ENCODE measurements around the gene ZNF70.

Gene ZNF70

DNA sequence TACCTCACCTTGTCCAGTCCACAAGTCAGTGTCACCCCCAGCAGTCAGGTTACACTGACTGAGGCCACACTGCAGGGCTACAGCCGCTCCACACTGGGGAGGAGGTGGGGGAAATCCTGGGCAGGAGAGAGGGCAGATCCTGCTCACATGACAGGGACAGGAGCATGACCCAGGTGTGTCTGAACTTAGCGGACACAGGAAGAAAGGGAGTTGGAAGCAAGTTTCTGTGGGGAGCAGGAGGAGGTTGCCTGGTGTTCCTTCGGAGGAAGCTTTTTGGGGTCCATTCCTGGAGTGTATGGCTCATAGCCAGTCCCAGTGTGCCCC, 27.6 kb upstream of the ZNF70 start:
- DNase-seq, result no peak

DNA sequence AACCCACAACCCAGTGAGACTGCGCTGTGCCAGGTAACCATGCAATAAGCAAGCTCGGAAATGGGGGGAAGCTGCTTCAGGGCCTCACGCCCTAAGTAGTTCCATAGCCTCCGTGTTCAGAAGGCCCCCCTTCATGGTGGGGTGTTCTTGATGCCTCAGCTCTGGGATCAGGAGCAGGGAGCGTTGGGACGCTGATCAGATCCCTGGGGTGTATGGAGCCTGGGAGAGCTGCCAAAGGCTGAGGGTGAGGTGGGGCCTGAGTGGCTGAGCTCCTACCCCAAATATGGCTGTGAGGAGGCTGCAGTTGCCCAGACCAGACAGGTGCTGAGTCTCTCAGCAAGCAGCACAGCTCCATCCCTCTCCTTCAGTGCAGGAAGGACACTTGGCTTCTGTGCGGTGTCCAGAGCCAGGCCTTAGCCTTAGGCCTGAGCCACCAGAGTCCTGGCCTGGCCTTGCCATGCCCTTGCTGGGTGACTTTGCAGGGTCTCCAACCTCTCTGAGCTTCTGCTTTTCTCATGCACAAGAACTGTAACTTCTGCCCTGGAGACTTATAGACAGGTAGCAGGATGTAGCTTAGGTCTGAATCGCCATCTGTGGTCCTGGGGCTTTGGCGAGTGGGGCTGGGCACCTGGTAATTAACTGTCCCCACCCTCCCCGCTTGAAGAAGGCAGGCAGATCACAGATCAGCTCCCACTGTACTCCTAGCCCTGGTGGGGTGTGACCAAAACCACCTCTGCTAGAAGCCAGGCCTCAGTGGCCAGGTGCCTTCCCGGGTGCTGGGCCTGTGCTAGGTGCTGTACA, 27.1 kb upstream of the ZNF70 start:
- no peak for DNase-seq

- no peak for DNase-seq
Observed at GRCh38 chr22:23775779-23776375, 25.0 kb upstream of the ZNF70 start.

DNA sequence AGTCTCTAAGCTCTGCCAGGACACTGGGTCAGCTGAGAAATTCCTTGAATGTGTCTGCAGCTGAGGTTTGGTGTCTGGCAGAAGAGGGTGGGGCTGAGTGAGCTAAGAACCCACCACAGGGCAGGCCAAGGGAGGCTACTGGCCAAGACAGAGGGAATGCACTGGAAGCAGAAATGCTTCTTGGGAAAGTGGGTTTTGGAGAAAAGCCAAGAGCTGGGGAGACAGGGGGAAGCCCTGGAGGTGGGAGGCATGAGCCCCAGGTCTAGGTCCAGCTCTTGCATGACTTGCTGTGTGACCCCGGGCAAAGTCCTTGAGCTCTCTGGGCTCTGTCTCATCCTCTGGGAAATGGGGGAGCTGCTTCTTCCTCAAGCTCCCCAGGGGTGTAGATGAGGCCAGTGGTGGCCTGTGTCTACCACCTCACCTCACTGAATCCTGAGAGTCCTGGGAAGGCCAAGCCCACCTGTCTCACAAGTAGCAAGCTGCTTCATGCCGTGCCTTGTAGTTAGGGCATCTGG, 24.1 kb upstream of the ZNF70 start:
- DNase-seq, result no peak

GRCh38 chr22:23774114-23774921, 23.4 kb upstream of the ZNF70 start:
- DNase-seq, result no peak

DNA sequence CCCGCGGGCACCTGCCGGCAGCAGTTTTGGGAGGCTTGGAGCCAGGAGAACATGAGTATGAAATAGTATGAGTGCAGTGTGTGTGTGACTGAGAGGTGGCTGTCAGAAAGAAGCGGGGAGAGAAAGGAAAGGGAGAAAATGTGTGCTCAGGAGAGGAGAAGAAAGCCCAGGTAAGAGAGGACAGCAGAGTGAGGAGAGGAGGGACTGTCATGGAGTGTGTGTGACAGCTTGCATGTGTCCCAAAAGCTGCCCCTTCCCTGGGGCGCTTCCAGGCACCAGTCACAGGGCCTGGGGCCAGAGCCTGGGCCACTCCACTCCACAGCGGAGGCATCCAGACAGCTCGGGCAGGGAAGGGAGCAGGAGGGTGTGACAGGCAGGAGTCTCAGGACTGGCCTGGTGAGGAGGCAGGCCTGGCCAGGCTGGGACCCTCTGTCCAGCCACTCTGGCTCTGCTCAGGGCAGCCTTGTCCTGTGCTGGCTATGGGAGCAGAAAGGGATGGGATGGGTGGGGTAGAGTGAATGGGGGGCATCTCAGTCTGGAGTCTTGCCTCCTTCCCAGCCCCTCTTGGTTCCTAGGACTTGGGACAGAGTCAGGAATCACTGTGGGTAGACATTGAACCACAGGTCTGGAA, 22.7 kb upstream of the ZNF70 start:
- DNase-seq, result no peak

GRCh38 chr22:23772649-23773473, 21.9 kb upstream of the ZNF70 start, which contains the start of gene MMP11:
Gene MMP11, plus strand, starts transcription at chr22:23772849. Its CDS starts 22 bp downstream, at chr22:23772871.
- peak; percentile 28 to 55 (median 35) for DNase-seq

DNA sequence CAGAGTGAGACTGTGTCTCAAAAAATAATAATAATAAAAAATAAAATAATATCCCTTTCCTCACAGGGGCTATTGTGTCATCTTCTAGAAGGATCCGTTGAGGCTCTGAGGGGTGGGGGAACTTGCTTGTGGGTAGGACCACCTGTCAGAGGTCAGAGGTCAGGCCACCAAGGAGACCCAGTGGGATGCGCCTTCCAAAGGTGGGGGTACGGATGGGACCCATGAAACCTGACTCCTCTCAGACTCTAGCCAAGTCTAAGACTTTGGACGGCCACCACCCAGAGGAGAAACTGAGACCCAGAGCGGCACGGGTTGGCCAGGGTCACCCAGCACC, 21.4 kb upstream of the ZNF70 start:
- DNase-seq, result no peak

- no peak for DNase-seq
Observed at GRCh38 chr22:23769321-23769965, 18.5 kb upstream of the ZNF70 start.

GRCh38 chr22:23767673-23768548, 17.0 kb upstream of the ZNF70 start, which contains the start of gene CHCHD10:
Gene CHCHD10, minus strand, starts transcription at chr22:23767972. Its CDS starts 98 bp downstream, at chr22:23767874.
- peak; percentile 49 to 75 (median 63) for DNase-seq

- no peak for DNase-seq
Observed at GRCh38 chr22:23767303-23767672, 16.4 kb upstream of the ZNF70 start.

GRCh38 chr22:23764899-23765881, 14.3 kb upstream of the ZNF70 start:
- no peak for DNase-seq

- DNase-seq, result no peak
Observed at GRCh38 chr22:23763954-23764353, 13.0 kb upstream of the ZNF70 start.

- peak in 3 of 5 donors; percentile 38 to 43 (median 39) for DNase-seq
Observed at GRCh38 chr22:23763579-23763945, 12.7 kb upstream of the ZNF70 start.

- no peak for DNase-seq
Observed at GRCh38 chr22:23762842-23763578, 12.1 kb upstream of the ZNF70 start, which contains the start of gene C22orf15. Gene C22orf15, plus strand, starts transcription at chr22:23762990. Its CDS starts 317 bp downstream, at chr22:23763307.

- DNase-seq, result no peak
Observed at GRCh38 chr22:23760056-23760455, 9.1 kb upstream of the ZNF70 start.

GRCh38 chr22:23759566-23759965, 8.7 kb upstream of the ZNF70 start:
- DNase-seq, result no peak

DNA sequence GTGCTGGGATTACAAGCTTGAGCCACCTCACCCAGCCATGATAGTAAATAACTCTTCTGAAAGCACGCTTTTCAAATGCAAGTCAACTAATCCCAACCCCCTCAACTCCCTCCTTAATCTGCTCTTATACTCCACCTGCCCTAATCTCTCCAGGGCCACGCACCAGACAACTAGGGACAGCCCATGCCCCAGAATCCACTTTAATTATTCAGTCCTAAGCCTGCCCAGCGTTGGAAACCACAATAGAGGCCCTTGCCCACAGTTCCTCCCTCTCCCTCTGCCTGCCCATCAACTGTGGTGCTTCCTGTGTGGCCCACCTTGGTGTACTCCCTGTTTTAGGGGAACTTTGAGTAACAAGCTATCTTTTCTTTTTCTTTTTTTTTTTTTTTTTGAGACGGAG, 6.0 kb upstream of the ZNF70 start:
- DNase-seq, result no peak

Measured in T-helper 1 cell (primary cell).